Thyroid gland (tissue), 4 donors: ENCODE data around the gene PLCB3.

Experiments
- POLR2A ChIP-seq, 2 donors: fragments of 450-650 bp; IDR thresholded peaks; one replicate each; pipeline ENCODE4 v1.6.1; 2017; ENCODE audit warnings: antibody characterized with exemption in 2 of 2, mild to moderate bottlenecking in 2 of 2, moderate library complexity in 1 of 2
- TF ChIP-seq, protein P1 (sequence below), 6 experiments: fragments of 200-600 bp in 3 of 6; fragments of 450-650 bp in 3 of 6; sonication (generic) in 3 of 6; IDR thresholded peaks; one replicate each; pipeline ENCODE4 v1.5.1; 2016 to 2019; ENCODE audit warnings: antibody characterized with exemption in 6 of 6, mild to moderate bottlenecking in 2 of 6, inconsistent platforms in 1 of 6, moderate library complexity in 1 of 6

DNA sequence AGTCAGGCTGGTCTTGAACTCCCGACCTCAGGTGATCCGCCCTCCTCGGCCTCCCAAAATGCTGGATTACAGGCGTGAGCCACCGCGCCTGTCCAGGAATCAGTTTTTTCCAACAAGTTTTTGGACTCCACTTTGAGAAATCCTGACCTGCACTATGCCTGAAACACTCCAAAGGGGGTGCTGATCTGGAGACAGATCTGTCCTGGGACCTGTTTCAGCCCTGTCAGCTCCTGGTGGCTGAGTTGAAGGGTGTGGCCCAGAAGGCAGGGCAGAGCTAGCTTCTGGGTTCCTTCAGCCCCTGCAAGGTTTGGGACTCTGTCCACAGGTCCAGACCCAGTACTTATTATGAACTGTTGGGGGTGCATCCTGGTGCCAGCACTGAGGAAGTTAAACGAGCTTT lies 19.8 kb upstream of the PLCB3 start:
- TF ChIP-seq POLR2A (IDR thresholded peaks at IDR 0.05): no peak
- TF ChIP-seq, protein P1, sequence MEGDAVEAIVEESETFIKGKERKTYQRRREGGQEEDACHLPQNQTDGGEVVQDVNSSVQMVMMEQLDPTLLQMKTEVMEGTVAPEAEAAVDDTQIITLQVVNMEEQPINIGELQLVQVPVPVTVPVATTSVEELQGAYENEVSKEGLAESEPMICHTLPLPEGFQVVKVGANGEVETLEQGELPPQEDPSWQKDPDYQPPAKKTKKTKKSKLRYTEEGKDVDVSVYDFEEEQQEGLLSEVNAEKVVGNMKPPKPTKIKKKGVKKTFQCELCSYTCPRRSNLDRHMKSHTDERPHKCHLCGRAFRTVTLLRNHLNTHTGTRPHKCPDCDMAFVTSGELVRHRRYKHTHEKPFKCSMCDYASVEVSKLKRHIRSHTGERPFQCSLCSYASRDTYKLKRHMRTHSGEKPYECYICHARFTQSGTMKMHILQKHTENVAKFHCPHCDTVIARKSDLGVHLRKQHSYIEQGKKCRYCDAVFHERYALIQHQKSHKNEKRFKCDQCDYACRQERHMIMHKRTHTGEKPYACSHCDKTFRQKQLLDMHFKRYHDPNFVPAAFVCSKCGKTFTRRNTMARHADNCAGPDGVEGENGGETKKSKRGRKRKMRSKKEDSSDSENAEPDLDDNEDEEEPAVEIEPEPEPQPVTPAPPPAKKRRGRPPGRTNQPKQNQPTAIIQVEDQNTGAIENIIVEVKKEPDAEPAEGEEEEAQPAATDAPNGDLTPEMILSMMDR (IDR thresholded peaks at IDR 0.05): no peak
